OCI-LY1 (cell line): ENCODE measurements around the gene CCNY.

Source experiments
- H2AFZ ChIP-seq: fragments of 200-600 bp; sonication (generic), shearing (Covaris generic); 2 replicates; pipeline ENCODE4 v1.6.0; 2014; ENCODE audit warnings: antibody characterized with exemption, mild to moderate bottlenecking, low read length
- H3F3A ChIP-seq: fragments of 200-600 bp; sonication (generic), shearing (Covaris generic); 2 replicates; pipeline ENCODE4 v1.6.0; 2014; ENCODE audit warnings: mild to moderate bottlenecking, antibody characterized with exemption, low read length, moderate library complexity; ENCODE audit not compliant: insufficient read depth
- H3K27ac ChIP-seq: fragments of 200-600 bp; sonication (generic); 2 replicates; pipeline ENCODE4 v1.5.1; 2014; ENCODE audit warnings: low read length, mixed run types, mild to moderate bottlenecking, low read depth; ENCODE audit not compliant: poor library complexity, severe bottlenecking
- H3K27me3 ChIP-seq: fragments of 200-600 bp; sonication (generic); 2 replicates; pipeline ENCODE4 v1.6.0; 2014; ENCODE audit warnings: antibody characterized with exemption, mild to moderate bottlenecking, low read length, moderate library complexity; ENCODE audit not compliant: insufficient read depth
- H3K36me3 ChIP-seq: fragments of 200-600 bp; sonication (generic); 2 replicates; pipeline ENCODE4 v1.6.1; 2014; ENCODE audit warnings: mild to moderate bottlenecking, antibody characterized with exemption, low read length, moderate library complexity, mixed read lengths; ENCODE audit not compliant: insufficient read depth
- H3K4me1 ChIP-seq: fragments of 200-600 bp; sonication (generic); 2 replicates; pipeline ENCODE4 v1.5.1; 2014; ENCODE audit warnings: mild to moderate bottlenecking, low read length, moderate library complexity; ENCODE audit not compliant: insufficient read depth, severe bottlenecking
- H3K4me2 ChIP-seq: fragments of 200-600 bp; sonication (generic), shearing (Covaris generic); 2 replicates; pipeline ENCODE4 v1.6.1; 2014; ENCODE audit warnings: low read length
- H3K4me3 ChIP-seq: fragments of 200-600 bp; sonication (generic); 2 replicates; pipeline ENCODE4 v1.5.1; 2014; ENCODE audit warnings: low read length, low read depth, mild to moderate bottlenecking, mixed read lengths; ENCODE audit not compliant: poor library complexity, severe bottlenecking
- H3K79me2 ChIP-seq: fragments of 200-600 bp; shearing (Covaris generic); 2 replicates; pipeline ENCODE4 v1.6.1; 2016; ENCODE audit warnings: mixed run types, low read length, mixed read lengths; ENCODE audit not compliant: insufficient read depth
- H3K9ac ChIP-seq: fragments of 200-600 bp; sonication (generic), shearing (Covaris generic); 2 replicates; pipeline ENCODE4 v1.6.1; 2014; ENCODE audit warnings: mild to moderate bottlenecking, low read length, mixed read lengths
- H3K9me2 ChIP-seq: fragments of 200-600 bp; sonication (generic), shearing (Covaris generic); 2 replicates; pipeline ENCODE4 v1.6.1; 2014; ENCODE audit warnings: low read depth, mild to moderate bottlenecking, low read length, mixed read lengths
- H3K9me3 ChIP-seq: fragments of 200-600 bp; shearing (Covaris generic); 2 replicates; pipeline ENCODE4 v1.6.1; 2014; ENCODE audit warnings: low read length, mixed read lengths
- H4K20me1 ChIP-seq: fragments of 200-600 bp; sonication (generic), shearing (Covaris generic); 2 replicates; pipeline ENCODE4 v1.6.0; 2016; ENCODE audit warnings: mild to moderate bottlenecking, low read length; ENCODE audit not compliant: insufficient read depth
- EZH2 ChIP-seq: fragments of 200-600 bp; sonication (generic), shearing (Covaris generic); IDR thresholded peaks from 2 replicates; pipeline ENCODE4 v1.8.0; 2017; ENCODE audit warnings: borderline replicate concordance, mixed run types, mild to moderate bottlenecking, antibody characterized with exemption, low read length, moderate library complexity, mixed read lengths
- TF ChIP-seq, protein P1 (sequence below): fragments of 200-600 bp; sonication (generic), shearing (Covaris generic); IDR thresholded peaks from 2 replicates; pipeline ENCODE4 v1.5.1; 2017; ENCODE audit warnings: mild to moderate bottlenecking, antibody characterized with exemption, low read length, moderate library complexity, mixed read lengths

CCNY gene

DNA sequence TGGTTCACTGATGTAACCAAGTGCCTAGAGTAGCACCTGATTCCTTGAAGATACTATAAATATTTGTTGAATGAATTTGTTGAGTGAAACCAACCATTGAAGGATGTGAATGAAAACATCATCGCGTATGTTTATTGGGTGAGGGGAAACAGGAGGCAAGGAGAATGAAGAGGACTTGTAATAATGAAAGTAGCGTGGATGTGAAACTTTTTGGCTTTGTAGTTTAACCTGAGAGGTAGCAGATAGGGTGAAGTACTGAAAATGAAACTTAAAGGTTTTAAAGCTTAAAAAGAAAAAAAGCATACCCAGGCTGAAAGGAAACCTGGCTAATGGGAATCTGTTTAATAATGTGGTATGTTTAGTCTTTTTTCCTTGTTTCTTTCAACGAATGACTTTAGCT is 5.2 kb downstream of the CCNY start:
- no peaks in the 10 kb centered on the region for H3F3A ChIP-seq
- no peaks in the 10 kb centered on the region for H3K36me3 ChIP-seq
- H3K9me3 ChIP-seq, result no peaks in the 10 kb centered on the region
- no peak overlapping the region for H2AFZ ChIP-seq
- no peak overlapping the region for H3K4me3 ChIP-seq
- no peaks in the 10 kb centered on the region for H3K79me2 ChIP-seq
- H3K4me1 ChIP-seq, result peaks cover 15% of the 10 kb centered on the region
- H3K9me2 ChIP-seq, result no peaks in the 10 kb centered on the region
- no peak overlapping the region for H3K4me2 ChIP-seq
- H4K20me1 ChIP-seq, result peaks cover 9% of the 10 kb centered on the region; the same call in 1 of the 2 replicates
- no peak overlapping the region for H3K9ac ChIP-seq
- H3K27me3 ChIP-seq, result no peaks in the 10 kb centered on the region
- no peak overlapping the region for H3K27ac ChIP-seq
- TF ChIP-seq, protein P1, sequence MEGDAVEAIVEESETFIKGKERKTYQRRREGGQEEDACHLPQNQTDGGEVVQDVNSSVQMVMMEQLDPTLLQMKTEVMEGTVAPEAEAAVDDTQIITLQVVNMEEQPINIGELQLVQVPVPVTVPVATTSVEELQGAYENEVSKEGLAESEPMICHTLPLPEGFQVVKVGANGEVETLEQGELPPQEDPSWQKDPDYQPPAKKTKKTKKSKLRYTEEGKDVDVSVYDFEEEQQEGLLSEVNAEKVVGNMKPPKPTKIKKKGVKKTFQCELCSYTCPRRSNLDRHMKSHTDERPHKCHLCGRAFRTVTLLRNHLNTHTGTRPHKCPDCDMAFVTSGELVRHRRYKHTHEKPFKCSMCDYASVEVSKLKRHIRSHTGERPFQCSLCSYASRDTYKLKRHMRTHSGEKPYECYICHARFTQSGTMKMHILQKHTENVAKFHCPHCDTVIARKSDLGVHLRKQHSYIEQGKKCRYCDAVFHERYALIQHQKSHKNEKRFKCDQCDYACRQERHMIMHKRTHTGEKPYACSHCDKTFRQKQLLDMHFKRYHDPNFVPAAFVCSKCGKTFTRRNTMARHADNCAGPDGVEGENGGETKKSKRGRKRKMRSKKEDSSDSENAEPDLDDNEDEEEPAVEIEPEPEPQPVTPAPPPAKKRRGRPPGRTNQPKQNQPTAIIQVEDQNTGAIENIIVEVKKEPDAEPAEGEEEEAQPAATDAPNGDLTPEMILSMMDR, result no peak
- TF ChIP-seq EZH2, result no peak

DNA sequence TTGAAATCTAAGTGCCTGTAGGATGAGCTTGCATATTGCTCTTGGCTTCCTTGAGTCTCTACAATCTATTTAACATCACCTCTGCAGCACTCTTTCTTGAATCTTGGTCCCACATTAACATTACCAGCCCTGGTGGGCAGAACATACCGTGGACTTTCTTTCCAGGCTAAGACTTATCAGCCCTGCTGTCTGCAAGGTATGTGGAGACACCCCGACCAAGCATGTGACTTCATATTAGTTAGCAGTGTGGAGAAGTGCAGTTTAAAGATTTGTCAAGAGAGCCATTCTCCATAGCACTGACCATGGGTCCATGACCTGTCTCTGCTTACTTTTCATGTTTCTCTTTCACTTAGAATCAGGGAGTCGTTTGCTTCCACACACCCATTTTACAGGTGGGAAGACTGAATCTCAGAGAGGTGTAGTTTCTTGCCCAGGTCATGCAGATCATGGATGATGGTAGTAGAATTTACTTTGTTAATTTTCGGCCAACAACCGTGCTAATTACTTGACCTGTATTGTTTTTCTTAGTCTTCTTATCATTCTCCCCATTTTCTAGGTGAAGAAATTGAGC is 6.0 kb downstream of the CCNY start:
- Histone ChIP-seq H3K36me3 (no peaks in the 10 kb centered on the region), H2AFZ (no peak overlapping the region), H3K9ac (no peak overlapping the region), H4K20me1 (peaks cover 9% of the 10 kb centered on the region; the same call in 1 of the 2 replicates), H3K4me1 (peaks cover 14% of the 10 kb centered on the region), H3K9me3 (no peaks in the 10 kb centered on the region), H3K4me2 (no peak overlapping the region), H3F3A (no peaks in the 10 kb centered on the region), H3K79me2 (no peaks in the 10 kb centered on the region), H3K27ac (no peak overlapping the region), H3K27me3 (no peaks in the 10 kb centered on the region), H3K9me2 (no peaks in the 10 kb centered on the region), H3K4me3 (no peak overlapping the region)
- no peak for TF ChIP-seq EZH2
- TF ChIP-seq, protein P1, result no peak

DNA sequence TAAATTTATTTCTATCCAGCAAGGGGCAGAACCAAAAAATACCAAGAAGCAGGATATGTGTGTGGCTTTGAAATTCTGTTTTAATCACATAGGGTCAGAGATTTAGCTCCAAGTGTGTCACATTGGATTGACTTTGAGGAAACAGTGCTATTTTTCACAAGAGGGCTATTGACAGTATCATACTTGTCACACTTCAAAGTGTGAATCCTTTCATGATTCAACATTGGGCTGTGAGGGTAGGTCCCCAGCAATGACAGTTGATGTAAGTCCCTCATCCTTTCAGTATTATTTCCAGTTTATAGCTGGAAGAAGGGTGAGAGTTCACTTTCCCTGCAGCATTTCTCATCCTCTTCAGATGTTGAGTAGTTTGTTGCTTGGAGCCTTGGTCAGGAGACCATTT is 7.4 kb downstream of the CCNY start:
- Histone ChIP-seq H3K4me2 (no peak overlapping the region), H4K20me1 (peaks cover 9% of the 10 kb centered on the region), H3K4me1 (peaks cover under 1% of the 10 kb centered on the region), H3K79me2 (no peaks in the 10 kb centered on the region), H3K9me2 (no peaks in the 10 kb centered on the region), H3K9me3 (no peaks in the 10 kb centered on the region), H3K9ac (no peak overlapping the region), H3K27ac (no peak overlapping the region), H2AFZ (no peak overlapping the region), H3K27me3 (no peaks in the 10 kb centered on the region), H3K4me3 (no peak overlapping the region), H3F3A (no peaks in the 10 kb centered on the region), H3K36me3 (no peaks in the 10 kb centered on the region)
- TF ChIP-seq EZH2, result no peak
- TF ChIP-seq, protein P1, result no peak
